ENCODE data around the gene FAM110D. TPM values are rescaled to one million over a fixed set of nuclear protein-coding genes. Genes with fewer than 3 reads are reported as not detected.

Gene FAM110D
- total and polyA plus RNA-seq, 10 of the 15 experiments (the other 5 are each of a cell fraction or from before 2014, with no cell fraction given): 0.06 TPM; not detected in 9

DNA sequence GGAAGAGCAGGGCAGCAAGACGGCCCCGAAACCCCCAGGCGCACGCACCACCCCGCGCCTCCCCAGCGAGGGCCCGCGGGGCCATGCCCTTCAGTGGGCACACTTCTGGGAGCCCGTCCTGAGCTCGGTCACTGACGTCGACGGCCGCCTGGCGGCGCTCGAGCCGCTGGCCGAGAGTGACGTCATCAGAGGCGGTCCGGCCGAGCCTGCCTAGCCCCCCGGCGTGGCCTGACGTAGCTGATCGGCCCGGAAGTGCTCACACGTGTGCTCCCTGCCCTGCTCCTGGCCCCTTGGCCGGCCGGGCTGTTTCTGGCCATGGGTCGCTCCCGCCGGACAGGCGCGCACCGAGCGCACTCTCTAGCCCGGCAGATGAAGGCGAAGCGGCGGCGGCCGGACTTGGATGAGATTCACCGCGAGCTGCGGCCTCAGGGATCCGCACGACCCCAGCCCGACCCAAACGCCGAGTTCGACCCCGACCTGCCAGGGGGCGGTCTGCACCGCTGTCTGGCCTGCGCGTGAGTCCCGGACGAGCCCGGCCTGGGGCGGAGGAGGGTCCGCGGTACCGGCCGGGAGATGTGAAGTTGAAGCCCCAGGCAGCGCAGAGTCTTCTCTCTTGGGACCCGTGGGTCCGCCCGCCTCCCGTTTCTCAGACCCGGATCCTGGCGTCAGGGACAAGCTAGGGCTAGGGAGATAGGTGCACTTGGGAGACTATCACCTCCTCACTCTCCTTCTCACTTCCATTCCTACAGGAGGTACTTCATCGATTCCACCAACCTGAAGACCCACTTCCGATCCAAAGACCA, 11.0 kb downstream of the FAM110D start, which contains the start of gene ZNF593 (continued):
- TF ChIP-seq IRF5 (IDR thresholded peaks at IDR 0.05; ENCODE audit: borderline replicate concordance) (no peak), TCF3 (IDR thresholded peaks at IDR 0.05; ENCODE audit: borderline replicate concordance, insufficient read depth, low read depth, low read length) (no peak), SMARCA5 (IDR thresholded peaks at IDR 0.05) (peak; percentile 93), CBX5 (IDR thresholded peaks at IDR 0.05; ENCODE audit: low read depth) (no peak), TBL1XR1 (IDR thresholded peaks at IDR 0.05; ENCODE audit: low read depth, low read length) (0 out of 2 replicates have a peak, but pooled peaks have one; percentile 41), E2F8 (IDR thresholded peaks at IDR 0.05; ENCODE audit: low read depth, partially characterized antibody) (no peak), HDAC2 (IDR thresholded peaks at IDR 0.05) (no peak), MYC (IDR thresholded peaks at IDR 0.05; ENCODE audit: insufficient read depth, insufficient read length, insufficient replicate concordance, low read length, severe bottlenecking) (peak; percentile 54), PAX5 (IDR thresholded peaks at IDR 0.05; ENCODE audit: borderline replicate concordance, low read depth, low read length) (peak; percentile 69; the same call in 1 of the 2 replicates), NFXL1 (IDR thresholded peaks at IDR 0.05; ENCODE audit: borderline replicate concordance) (peak; percentile 92), EED (IDR thresholded peaks at IDR 0.05; ENCODE audit: low read depth) (no peak), CREB1 (IDR thresholded peaks at IDR 0.05; ENCODE audit: low read depth) (peak; percentile 99), ZNF384 (IDR thresholded peaks at IDR 0.05; ENCODE audit: borderline replicate concordance, low read depth, low read length) (no peak), CBFB (IDR thresholded peaks at IDR 0.05; ENCODE audit: low read depth) (no peak), EP300 (IDR thresholded peaks at IDR 0.05; ENCODE audit: borderline replicate concordance in 1 of 2, control insufficient read depth in 1 of 2, low read depth in 2 of 2, low read length in 2 of 2) (no peak), BHLHE40 (IDR thresholded peaks at IDR 0.05; ENCODE audit: borderline replicate concordance in 1 of 2, low read depth in 2 of 2, low read length in 1 of 2) (peak; percentile 73 to 92), ZBED1 (IDR thresholded peaks at IDR 0.05; ENCODE audit: borderline replicate concordance) (no peak), SMC3 (IDR thresholded peaks at IDR 0.05; ENCODE audit: borderline replicate concordance, low read length) (peak; percentile 78), HDGF (IDR thresholded peaks at IDR 0.05) (0 out of 2 replicates have a peak, but pooled peaks have one; percentile 44), IKZF1 (conservative IDR thresholded peaks at IDR 0.05) (peak; percentile 73), CHD1 (IDR thresholded peaks at IDR 0.05; ENCODE audit: low read depth, low read length) (no peak), ZZZ3 (IDR thresholded peaks at IDR 0.05; ENCODE audit: control insufficient read depth, insufficient read length, low read depth) (no peak), STAT1 (conservative IDR thresholded peaks at IDR 0.05) (no peak), SIN3A (IDR thresholded peaks at IDR 0.05; ENCODE audit: low read depth, low read length) (peak; percentile 90), SPI1 (IDR thresholded peaks at IDR 0.05; ENCODE audit: borderline replicate concordance, insufficient read depth, low read depth, low read length) (0 out of 2 replicates have a peak, but pooled peaks have one; percentile 4)
- TF ChIP-seq, protein P1, sequence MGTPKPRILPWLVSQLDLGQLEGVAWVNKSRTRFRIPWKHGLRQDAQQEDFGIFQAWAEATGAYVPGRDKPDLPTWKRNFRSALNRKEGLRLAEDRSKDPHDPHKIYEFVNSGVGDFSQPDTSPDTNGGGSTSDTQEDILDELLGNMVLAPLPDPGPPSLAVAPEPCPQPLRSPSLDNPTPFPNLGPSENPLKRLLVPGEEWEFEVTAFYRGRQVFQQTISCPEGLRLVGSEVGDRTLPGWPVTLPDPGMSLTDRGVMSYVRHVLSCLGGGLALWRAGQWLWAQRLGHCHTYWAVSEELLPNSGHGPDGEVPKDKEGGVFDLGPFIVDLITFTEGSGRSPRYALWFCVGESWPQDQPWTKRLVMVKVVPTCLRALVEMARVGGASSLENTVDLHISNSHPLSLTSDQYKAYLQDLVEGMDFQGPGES (IDR thresholded peaks at IDR 0.05): peak; percentile 36; the same call in 1 of the 2 replicates
